ENCODE data around the gene RAPGEF1.
"Not testable (repeated sequence)": the region's sequence is repeated elsewhere in the genome, so short reads cannot be mapped to it uniquely, and the experiment has no call there.

RAPGEF1 gene

GRCh38 chr9:131668439-131669268, 71.2 kb downstream of the RAPGEF1 start:
- no peak for DNase-seq

DNA sequence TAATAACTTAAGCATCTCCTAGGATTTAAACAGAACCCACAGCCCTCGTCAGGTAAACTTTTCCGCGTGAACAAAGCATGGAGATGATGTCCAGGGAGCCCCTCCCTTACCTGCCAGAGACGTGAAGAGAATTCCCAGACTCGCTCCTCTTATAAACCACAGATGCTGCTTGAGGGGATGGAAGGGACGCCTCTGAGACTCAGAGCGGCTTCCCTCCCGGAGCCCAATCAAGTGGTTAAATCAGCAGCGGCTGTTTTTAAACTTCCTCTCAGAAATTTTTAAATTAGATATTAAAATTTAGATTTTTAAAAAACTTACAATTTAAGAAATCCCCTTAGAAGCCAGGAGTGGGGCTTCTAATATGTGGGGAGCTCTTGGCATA, 71.8 kb downstream of the RAPGEF1 start:
- DNase-seq, result no peak

GRCh38 chr9:131667576-131667975, 72.3 kb downstream of the RAPGEF1 start:
- DNase-seq, result no peak

- no peak for DNase-seq
Observed at GRCh38 chr9:131666774-131667173, 73.1 kb downstream of the RAPGEF1 start.

GRCh38 chr9:131666029-131666428, 73.8 kb downstream of the RAPGEF1 start:
- no peak for DNase-seq

DNA sequence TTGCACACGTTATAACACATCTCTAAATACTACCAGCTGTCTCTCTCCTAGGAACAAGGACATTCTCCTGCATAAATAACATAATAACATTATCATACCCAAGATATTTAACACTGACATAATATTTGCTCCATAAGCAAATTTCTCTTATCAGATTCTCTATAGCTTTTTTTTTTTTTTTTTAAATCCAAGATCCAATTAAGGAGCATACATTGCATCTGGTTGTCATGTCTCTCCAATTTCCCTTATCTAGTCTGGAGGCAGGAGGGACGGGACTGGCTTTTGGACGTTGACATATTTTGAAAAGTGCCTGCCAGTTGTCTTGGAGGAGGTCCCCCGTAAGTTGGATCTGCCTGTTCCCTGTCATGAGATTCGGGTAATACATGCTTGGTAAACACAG, 76.6 kb downstream of the RAPGEF1 start:
- DNase-seq, result no peak

- not testable (repeated sequence) for DNase-seq
Observed at GRCh38 chr9:131662289-131662621, 77.6 kb downstream of the RAPGEF1 start.

DNA sequence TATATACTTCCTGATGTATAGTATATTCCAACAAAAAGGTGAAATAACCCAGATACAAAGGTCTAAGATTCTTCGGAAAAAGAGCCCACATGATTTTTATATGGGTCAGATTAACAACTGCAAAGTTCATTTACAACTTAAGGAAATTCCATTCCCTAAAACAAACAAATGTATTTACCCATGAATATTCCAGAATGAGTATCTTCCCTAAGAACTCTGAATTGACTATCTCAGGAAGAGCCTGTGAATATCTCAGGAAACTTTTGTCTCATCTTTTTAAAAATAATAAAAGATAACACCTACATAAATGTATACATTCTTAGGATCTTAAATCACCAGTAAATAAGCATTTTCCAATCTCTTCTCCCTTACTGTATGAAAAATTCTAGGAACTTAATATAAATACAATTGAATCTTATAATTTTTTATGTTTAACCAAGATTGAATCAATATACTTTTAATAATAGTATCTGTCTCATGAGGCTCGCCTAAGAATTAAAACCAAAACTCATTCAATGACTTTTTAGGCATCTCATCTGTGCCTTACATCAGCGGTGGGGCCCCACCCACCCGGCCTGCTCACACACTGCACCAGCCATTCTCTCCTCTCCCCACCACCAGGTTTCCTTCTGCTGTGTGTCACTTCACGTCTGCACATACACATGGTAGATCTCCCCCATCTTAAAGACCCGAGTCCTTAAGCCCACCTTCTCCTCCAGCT, 78.1 kb downstream of the RAPGEF1 start:
- no peak for DNase-seq

- DNase-seq, result no peak
Observed at GRCh38 chr9:131660466-131661405, 79.1 kb downstream of the RAPGEF1 start.

DNA sequence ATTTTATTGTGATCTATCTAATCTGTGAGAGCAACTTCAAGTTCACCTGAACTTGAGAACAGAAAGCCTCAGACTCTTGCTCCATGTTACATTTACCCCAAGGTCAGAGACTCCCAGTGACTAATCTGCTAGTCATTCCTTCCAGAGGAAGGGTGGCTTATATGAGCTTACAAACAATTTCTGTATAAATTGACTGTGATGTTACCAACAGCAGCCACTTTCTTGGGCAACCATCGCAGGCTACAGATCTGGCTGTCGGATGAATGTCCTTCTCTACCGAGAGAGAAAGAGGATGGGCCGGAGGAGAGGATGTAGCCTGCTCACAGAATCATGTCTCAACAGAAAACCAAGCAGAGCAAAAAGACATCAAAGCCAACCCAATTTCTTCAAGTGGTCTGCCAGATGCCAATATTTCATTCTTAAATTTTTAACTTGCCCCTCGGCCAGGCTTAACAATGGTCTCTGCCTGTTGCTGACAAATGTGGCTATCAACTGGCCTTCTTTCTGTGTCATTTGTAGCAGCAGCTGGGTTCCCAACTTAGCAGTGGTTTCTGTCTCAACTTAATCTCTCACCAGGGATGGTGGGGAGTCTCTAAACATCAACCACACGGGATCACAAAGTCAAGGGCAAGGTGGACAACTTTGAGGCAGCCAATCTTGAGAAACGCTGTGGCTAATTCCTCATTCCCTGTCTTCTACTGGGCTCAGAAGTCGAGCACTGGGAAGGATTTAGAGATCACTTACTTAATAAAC, 81.3 kb downstream of the RAPGEF1 start:
- peak; percentile 7 for DNase-seq

- DNase-seq, result no peak
Observed at GRCh38 chr9:131657940-131658339, 81.9 kb downstream of the RAPGEF1 start.

- no peak for DNase-seq
Observed at GRCh38 chr9:131657456-131657855, 82.4 kb downstream of the RAPGEF1 start.

- DNase-seq, result no peak
Observed at GRCh38 chr9:131657037-131657377, 82.9 kb downstream of the RAPGEF1 start.

GRCh38 chr9:131656356-131657036, 83.4 kb downstream of the RAPGEF1 start:
- peak; percentile 99 for DNase-seq

GRCh38 chr9:131654369-131654768, 85.5 kb downstream of the RAPGEF1 start:
- not testable (repeated sequence) for DNase-seq

GRCh38 chr9:131651599-131651998, 88.3 kb downstream of the RAPGEF1 start:
- peak; percentile 58 for DNase-seq

GRCh38 chr9:131651160-131651559, 88.7 kb downstream of the RAPGEF1 start:
- DNase-seq, result no peak

- DNase-seq, result no peak
Observed at GRCh38 chr9:131650254-131650653, 89.6 kb downstream of the RAPGEF1 start.

DNA sequence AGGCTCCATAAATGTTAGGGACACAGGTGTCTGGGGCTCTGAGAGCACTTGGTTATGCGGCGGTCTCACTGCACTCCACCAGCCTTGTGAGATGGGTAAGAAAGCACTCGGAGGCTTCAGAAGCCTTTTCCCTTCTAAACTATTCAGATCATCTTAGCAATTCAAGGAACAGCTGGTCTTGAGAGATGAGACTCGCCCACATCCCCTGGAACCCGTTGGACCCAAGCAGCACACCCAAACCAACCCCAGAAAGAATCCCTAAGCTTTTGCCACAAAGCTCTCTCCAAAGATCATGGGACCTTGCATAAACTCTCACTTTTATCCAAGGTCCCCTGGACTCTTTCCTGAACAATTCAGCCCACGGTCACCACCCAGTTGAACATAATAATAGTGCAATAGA, 90.2 kb downstream of the RAPGEF1 start:
- no peak for DNase-seq

DNA sequence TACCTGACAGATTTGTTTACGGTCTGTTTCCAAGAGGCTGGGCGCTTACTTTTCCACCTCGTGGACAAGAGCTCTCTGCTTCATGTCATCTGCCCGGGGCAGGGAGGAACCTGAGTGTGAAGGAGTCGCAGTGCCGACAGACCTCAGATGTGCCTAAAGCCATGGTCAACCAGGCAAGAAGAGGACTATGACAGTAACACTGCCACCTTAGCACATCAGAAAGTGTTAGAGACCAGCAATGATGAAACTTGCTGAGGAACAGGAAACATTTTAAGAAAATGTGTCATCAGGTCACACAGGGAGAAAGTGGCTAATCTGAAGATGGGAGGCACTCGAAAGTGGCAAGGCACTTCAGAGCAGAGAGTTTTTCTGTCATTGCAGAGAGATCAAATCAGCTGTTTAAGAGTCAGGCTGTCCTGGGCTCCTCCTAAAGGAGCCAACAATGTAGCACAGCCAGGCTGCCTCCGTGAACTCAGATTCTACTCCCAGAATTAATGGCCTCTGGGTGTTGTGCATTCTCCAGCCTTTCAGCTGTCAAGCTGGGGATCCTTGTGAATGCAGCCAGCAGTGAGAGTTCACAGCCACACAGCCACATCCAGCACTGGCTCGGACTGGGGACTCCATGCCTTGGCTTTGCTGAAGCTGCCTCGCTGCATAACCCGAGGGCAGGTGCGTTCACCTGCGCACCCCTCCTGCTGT, 94.6 kb downstream of the RAPGEF1 start:
- DNase-seq, result no peak

GRCh38 chr9:131642496-131643083, 97.3 kb downstream of the RAPGEF1 start:
- no peak for DNase-seq

Data from GF-D8 (cell line).